Vagina (tissue), 2 donors: ENCODE measurements around the gene CDH18.

Experiments
- POLR2A ChIP-seq, 2 donors: fragments of 450-650 bp; IDR thresholded peaks; one replicate each; pipeline ENCODE4 v1.6.1; 2017; ENCODE audit warnings: antibody characterized with exemption in 2 of 2, mild to moderate bottlenecking in 2 of 2, moderate library complexity in 2 of 2
- POLR2AphosphoS5 ChIP-seq, 2 donors: sonication (generic); formaldehyde crosslinking; IDR thresholded peaks; one replicate each; pipeline ENCODE4 v1.9.0; 2017; ENCODE audit warnings: antibody characterized with exemption in 2 of 2, mild to moderate bottlenecking in 2 of 2, low read depth in 1 of 2; ENCODE audit not compliant: insufficient read depth in 1 of 2
- TF ChIP-seq, protein P1 (sequence below), 3 experiments: fragments of 450-650 bp in 2 of 3; fragments of 200-600 bp in 1 of 3; sonication (generic) in 1 of 3; IDR thresholded peaks; one replicate each; pipeline ENCODE4 v1.5.1; 2017 to 2019; ENCODE audit warnings: antibody characterized with exemption in 3 of 3, mild to moderate bottlenecking in 2 of 3, moderate library complexity in 2 of 3

GRCh38 chr5:20030125-20030524, 42.1 kb upstream of the CDH18 start:
- TF ChIP-seq POLR2A (IDR thresholded peaks at IDR 0.05), result no peak
- TF ChIP-seq, protein P1, sequence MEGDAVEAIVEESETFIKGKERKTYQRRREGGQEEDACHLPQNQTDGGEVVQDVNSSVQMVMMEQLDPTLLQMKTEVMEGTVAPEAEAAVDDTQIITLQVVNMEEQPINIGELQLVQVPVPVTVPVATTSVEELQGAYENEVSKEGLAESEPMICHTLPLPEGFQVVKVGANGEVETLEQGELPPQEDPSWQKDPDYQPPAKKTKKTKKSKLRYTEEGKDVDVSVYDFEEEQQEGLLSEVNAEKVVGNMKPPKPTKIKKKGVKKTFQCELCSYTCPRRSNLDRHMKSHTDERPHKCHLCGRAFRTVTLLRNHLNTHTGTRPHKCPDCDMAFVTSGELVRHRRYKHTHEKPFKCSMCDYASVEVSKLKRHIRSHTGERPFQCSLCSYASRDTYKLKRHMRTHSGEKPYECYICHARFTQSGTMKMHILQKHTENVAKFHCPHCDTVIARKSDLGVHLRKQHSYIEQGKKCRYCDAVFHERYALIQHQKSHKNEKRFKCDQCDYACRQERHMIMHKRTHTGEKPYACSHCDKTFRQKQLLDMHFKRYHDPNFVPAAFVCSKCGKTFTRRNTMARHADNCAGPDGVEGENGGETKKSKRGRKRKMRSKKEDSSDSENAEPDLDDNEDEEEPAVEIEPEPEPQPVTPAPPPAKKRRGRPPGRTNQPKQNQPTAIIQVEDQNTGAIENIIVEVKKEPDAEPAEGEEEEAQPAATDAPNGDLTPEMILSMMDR (IDR thresholded peaks at IDR 0.05), result no peak
- TF ChIP-seq POLR2AphosphoS5 (IDR thresholded peaks at IDR 0.05; ENCODE audit: insufficient read depth in 1 of 2, low read depth in 1 of 2), result no peak
